M059J (cell line): ENCODE measurements around the gene FAM90A1. TPM values are rescaled to one million over a fixed set of nuclear protein-coding genes. Genes with fewer than 3 reads are reported as not detected.

Experiments used
- total RNA-seq: library from RNA; depleted of rRNA; stranded (reverse); fragments of >200 nt; shearing (Covaris generic); gene quantifications from 2 replicates; pipeline ENCODE4 v1.2.3, GENCODE V29; 2014; rRNA removed

Gene FAM90A1
- total RNA-seq, 1 experiment from 2014 or later = 0.07 TPM

Other genes starting within 250 kb of the FAM90A1 start
- gene FOXJ2, start 194.9 kb downstream of the FAM90A1 start, total RNA-seq = 6.7 and 13.8 TPM in 2 replicates
- gene C3AR1, start 161.3 kb downstream of the FAM90A1 start, total RNA-seq = 0.47 and 1.3 TPM in 2 replicates
- gene NECAP1, start 145.3 kb downstream of the FAM90A1 start, total RNA-seq = 39.0 and 44.7 TPM in 2 replicates
- gene CLEC4A, start 104.0 kb downstream of the FAM90A1 start, total RNA-seq = 0.96 TPM in 1 of 2 replicates, not detected in the other
- gene ZNF705A, start 70.6 kb downstream of the FAM90A1 start, total RNA-seq = not detected in 2 replicates
- not detected in 2 replicates for gene CLEC6A, start 228.3 kb upstream of the FAM90A1 start, total RNA-seq